22Rv1 (cell line): ENCODE data around the gene IGBP1.
"Not testable (repeated sequence)": the region's sequence is repeated elsewhere in the genome, so short reads cannot be mapped to it uniquely, and the experiment has no call there.

Experiments
- ZFX ChIP-seq: fragments of 450-650 bp; IDR thresholded peaks from 2 replicates; pipeline ENCODE4 v1.6.1; 2017; ENCODE audit warnings: antibody characterized with exemption, borderline replicate concordance
- TF ChIP-seq, protein P1 (sequence below): fragments of 450-650 bp; IDR thresholded peaks from 2 replicates; pipeline ENCODE4 v1.5.1; 2017; ENCODE audit warnings: mild to moderate bottlenecking

DNA sequence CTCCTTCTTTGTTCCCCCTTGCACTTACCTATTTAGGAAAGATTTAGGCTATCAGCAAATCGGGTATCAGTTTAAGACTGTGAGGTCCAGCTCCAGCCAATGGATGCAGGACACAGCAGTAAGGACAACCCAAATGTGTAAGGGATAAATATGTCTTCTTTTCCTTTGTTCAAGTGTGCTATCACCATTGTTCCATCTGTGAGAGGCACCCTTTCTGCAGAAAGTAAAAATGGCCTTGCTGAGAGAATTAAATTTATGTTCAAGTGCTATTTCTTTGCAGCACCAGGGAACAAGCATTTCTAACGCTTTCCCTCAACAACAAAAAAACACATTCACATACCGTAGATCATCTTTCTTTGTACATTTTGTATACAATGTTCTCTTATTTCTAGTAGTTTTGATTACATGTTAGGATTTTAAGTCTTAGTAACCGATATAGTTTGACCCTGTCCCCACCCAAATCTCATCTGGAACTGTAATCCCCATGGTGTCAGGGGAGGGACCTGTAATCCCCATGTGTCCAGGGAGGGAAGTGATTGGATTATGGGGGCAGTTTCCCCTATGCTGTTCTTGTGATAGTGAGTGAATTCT lies 21.7 kb upstream of the IGBP1 start:
- TF ChIP-seq, protein P1, sequence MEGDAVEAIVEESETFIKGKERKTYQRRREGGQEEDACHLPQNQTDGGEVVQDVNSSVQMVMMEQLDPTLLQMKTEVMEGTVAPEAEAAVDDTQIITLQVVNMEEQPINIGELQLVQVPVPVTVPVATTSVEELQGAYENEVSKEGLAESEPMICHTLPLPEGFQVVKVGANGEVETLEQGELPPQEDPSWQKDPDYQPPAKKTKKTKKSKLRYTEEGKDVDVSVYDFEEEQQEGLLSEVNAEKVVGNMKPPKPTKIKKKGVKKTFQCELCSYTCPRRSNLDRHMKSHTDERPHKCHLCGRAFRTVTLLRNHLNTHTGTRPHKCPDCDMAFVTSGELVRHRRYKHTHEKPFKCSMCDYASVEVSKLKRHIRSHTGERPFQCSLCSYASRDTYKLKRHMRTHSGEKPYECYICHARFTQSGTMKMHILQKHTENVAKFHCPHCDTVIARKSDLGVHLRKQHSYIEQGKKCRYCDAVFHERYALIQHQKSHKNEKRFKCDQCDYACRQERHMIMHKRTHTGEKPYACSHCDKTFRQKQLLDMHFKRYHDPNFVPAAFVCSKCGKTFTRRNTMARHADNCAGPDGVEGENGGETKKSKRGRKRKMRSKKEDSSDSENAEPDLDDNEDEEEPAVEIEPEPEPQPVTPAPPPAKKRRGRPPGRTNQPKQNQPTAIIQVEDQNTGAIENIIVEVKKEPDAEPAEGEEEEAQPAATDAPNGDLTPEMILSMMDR = not testable (repeated sequence)
- not testable (repeated sequence) for TF ChIP-seq ZFX
